H1 (cell line): ENCODE results near the gene PAQR8.

Source experiments
- ATF3 ChIP-seq: IDR thresholded peaks from 2 replicates; pipeline ENCODE4 v1.6.1; 2011; ENCODE audit warnings: low read depth, mild to moderate bottlenecking, low read length; ENCODE audit not compliant: insufficient read depth
- CHD2 ChIP-seq: IDR thresholded peaks from 2 replicates; pipeline ENCODE4 v1.6.1; 2012; ENCODE audit warnings: low read length, improper control_type of control experiment
- CTCF ChIP-seq, 3 experiments: IDR thresholded peaks; 1 replicate in 2 of 3; 2 replicates in 1 of 3; pipeline versions ENCODE4 v1.5.1 to v1.6.1; 2011; ENCODE audit warnings: low read length in 3 of 3, mild to moderate bottlenecking in 3 of 3, inconsistent platforms in 2 of 3, low read depth in 1 of 3, moderate library complexity in 1 of 3; ENCODE audit not compliant: insufficient read depth in 1 of 3; ENCODE audit errors: control extremely low read depth in 1 of 3
- E2F6 ChIP-seq: IDR thresholded peaks from 2 replicates; pipeline ENCODE4 v1.6.1; 2012; ENCODE audit warnings: inconsistent platforms
- EGR1 ChIP-seq: IDR thresholded peaks from 2 replicates; pipeline ENCODE4 v1.6.1; 2011; ENCODE audit warnings: low read depth, low read length, borderline replicate concordance
- GABPA ChIP-seq: IDR thresholded peaks from 2 replicates; pipeline ENCODE4 v1.6.1; 2011; ENCODE audit warnings: mild to moderate bottlenecking, low read length, moderate library complexity, borderline replicate concordance; ENCODE audit not compliant: insufficient read depth
- MAFK ChIP-seq: IDR thresholded peaks from 2 replicates; pipeline ENCODE4 v1.6.1; 2012; ENCODE audit warnings: low read depth, mild to moderate bottlenecking, improper control_type of control experiment, low read length

DNA sequence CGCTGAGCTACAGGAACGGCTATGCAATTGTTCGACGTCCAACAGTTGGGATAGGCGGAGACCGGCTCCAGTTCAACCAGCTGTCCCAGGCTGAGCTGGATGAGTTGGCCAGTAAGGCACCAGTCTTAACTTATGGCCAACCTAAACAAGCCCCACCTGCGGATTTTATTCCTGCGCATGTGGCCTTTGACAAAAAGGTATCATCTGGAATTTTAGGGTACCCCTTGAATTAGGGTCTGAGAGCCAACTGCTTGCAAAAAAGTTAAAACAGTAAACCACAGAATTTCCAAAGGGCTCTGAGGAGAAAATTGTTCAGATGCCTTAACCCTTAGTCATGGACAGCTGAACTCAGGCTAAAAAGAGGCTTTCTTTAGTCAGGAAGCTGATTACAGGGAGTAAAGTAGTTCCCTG, 62.0 kb downstream of the PAQR8 start:
- TF ChIP-seq GABPA = no peak
- TF ChIP-seq E2F6 = no peak
- TF ChIP-seq MAFK = no peak
- TF ChIP-seq EGR1 = no peak
- TF ChIP-seq ATF3 = no peak
- TF ChIP-seq CTCF (IDR thresholded peaks at IDR 0.05; ENCODE audit: control extremely low read depth in 1 of 3, insufficient read depth in 1 of 3, low read depth in 1 of 3, low read length in 3 of 3) = no peak
- no peak for TF ChIP-seq CHD2
